ENCODE results near the gene TBC1D20. TPM values are rescaled to one million over a fixed set of nuclear protein-coding genes. Genes with fewer than 3 reads are reported as not detected.

The TBC1D20 gene
- total RNA-seq, 1 experiment from 2014 or later = 32.3 TPM

DNA sequence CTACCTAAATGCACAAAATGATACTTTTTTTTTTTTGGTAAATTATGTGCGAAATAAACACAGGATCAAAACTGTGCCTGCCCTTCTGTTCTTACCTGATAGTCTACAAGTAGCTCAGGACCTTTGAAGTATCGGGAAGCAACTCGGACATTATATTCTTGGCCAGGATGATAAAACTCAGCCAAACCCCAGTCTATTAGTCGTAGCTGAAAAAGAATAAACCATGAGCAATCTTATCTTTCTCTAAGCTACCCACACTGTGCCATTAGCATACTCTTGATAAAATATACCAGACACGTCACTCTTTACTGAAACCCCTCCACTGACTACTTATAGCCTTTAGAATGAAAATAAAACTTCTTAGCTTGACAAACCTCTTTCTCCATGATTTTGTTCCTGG, 29.8 kb upstream of the TBC1D20 start:
- no peaks in the 10 kb centered on the region for H4K20me1 ChIP-seq (ENCODE audit: insufficient read depth)
- RAD21 ChIA-PET (ENCODE audit: low non-redundant PET in 1 of 2, low total read pairs in 2 of 2, uncharacterized antibody in 2 of 2, unreplicated experiment in 2 of 2) = no interaction called here
- no peak for DNase-seq (ENCODE audit: low read depth, low spot score)
- no TSS peak for BruUV-seq (replicated peaks)
- peaks cover 66 to 73% of the 10 kb centered on the region in 2 experiments for H3K36me3 ChIP-seq (ENCODE audit: control insufficient read depth in 1 of 2, insufficient read depth in 2 of 2, low read length in 2 of 2)
- H3K79me2 ChIP-seq (ENCODE audit: insufficient read depth, low read length) = peaks cover 16% of the 10 kb centered on the region
- H3K4me3 ChIP-seq (replicated peaks in 1 of 2; ENCODE audit: low read depth in 1 of 2, low read length in 2 of 2) = no peak overlapping the region
- CTCF ChIA-PET = no interaction called here
- no peak overlapping the region for H3K9ac ChIP-seq (ENCODE audit: low read length)
- no peaks in the 10 kb centered on the region for H3K9me3 ChIP-seq (ENCODE audit: control insufficient read depth in 1 of 2, insufficient read depth in 1 of 2, low read depth in 1 of 2, low read length in 2 of 2)
- ATAC-seq = no peak
- H2AFZ ChIP-seq (ENCODE audit: low read depth, low read length, poor library complexity, severe bottlenecking) = no peak overlapping the region
- no peaks in the 10 kb centered on the region for H3K9me2 ChIP-seq (ENCODE audit: insufficient read depth)
- no peaks in the 10 kb centered on the region for H3K4me1 ChIP-seq (ENCODE audit: control insufficient read depth in 1 of 2, insufficient read depth in 2 of 2, low read length in 2 of 2)
- no peaks in the 10 kb centered on the region for H3K27me3 ChIP-seq (ENCODE audit: insufficient read depth, low read length)
- intact Hi-C loops (cut with micrococcal nuclease) = no loop called here
- POLR2A ChIA-PET = no interaction called here
- no peak overlapping the region for H3K27ac ChIP-seq (ENCODE audit: low read depth, low read length)
- TF ChIP-seq CEBPB (IDR thresholded peaks at IDR 0.05; ENCODE audit: low read depth) = no peak
- TF ChIP-seq, protein P1, sequence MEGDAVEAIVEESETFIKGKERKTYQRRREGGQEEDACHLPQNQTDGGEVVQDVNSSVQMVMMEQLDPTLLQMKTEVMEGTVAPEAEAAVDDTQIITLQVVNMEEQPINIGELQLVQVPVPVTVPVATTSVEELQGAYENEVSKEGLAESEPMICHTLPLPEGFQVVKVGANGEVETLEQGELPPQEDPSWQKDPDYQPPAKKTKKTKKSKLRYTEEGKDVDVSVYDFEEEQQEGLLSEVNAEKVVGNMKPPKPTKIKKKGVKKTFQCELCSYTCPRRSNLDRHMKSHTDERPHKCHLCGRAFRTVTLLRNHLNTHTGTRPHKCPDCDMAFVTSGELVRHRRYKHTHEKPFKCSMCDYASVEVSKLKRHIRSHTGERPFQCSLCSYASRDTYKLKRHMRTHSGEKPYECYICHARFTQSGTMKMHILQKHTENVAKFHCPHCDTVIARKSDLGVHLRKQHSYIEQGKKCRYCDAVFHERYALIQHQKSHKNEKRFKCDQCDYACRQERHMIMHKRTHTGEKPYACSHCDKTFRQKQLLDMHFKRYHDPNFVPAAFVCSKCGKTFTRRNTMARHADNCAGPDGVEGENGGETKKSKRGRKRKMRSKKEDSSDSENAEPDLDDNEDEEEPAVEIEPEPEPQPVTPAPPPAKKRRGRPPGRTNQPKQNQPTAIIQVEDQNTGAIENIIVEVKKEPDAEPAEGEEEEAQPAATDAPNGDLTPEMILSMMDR (IDR thresholded peaks at IDR 0.05 in 2 of 3, conservative IDR thresholded peaks at IDR 0.05 in 1 of 3; ENCODE audit: borderline replicate concordance in 1 of 3, insufficient read depth in 1 of 3, low read depth in 2 of 3, low read length in 2 of 3) = no peak
- TF ChIP-seq TCF7L2 (IDR thresholded peaks at IDR 0.05; ENCODE audit: borderline replicate concordance, extremely low read depth, insufficient read depth, insufficient read length) = no peak
- TF ChIP-seq SRF (IDR thresholded peaks at IDR 0.05; ENCODE audit: low read depth) = no peak
- no peak for TF ChIP-seq YY1 (IDR thresholded peaks at IDR 0.05; ENCODE audit: extremely low read depth, insufficient replicate concordance, low read depth, low read length)
- no peak for TF ChIP-seq POLR2A (IDR thresholded peaks at IDR 0.05; ENCODE audit: borderline replicate concordance, extremely low read depth, insufficient read depth, insufficient read length)
- no peak for TF ChIP-seq RAD21 (IDR thresholded peaks at IDR 0.05; ENCODE audit: low read depth)
- TF ChIP-seq ZNF274 (IDR thresholded peaks at IDR 0.05; ENCODE audit: low read depth, low read length) = no peak
- TF ChIP-seq, protein P2, sequence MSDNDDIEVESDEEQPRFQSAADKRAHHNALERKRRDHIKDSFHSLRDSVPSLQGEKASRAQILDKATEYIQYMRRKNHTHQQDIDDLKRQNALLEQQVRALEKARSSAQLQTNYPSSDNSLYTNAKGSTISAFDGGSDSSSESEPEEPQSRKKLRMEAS (IDR thresholded peaks at IDR 0.05) = no peak
- no peak overlapping the region for H3K4me2 ChIP-seq (ENCODE audit: low read length)
